ENCODE data around the gene GRK3.

Gene GRK3

GRCh38 chr22:25762147-25762546 is 197.7 kb downstream of the GRK3 start:
- peaks cover 1% of the 10 kb centered on the region for H3K27me3 Mint-ChIP-seq
- H3K27ac Mint-ChIP-seq, result no peak overlapping the region

GRCh38 chr22:25763239-25763777 is 198.8 kb downstream of the GRK3 start:
- Mint-ChIP-seq H3K4me1 (no peaks in the 10 kb centered on the region), H3K4me3 (no peak overlapping the region), H3K9me3 (peaks cover 7% of the 10 kb centered on the region), H3K27me3 (peaks cover 1% of the 10 kb centered on the region), H3K27ac (no peak overlapping the region), H3K36me3 (no peaks in the 10 kb centered on the region)

More at GRCh38 chr22:25762147-25762546, 197.7 kb downstream of the GRK3 start:
- Mint-ChIP-seq H3K36me3 (no peaks in the 10 kb centered on the region), H3K9me3 (peaks cover 7% of the 10 kb centered on the region), H3K4me1 (no peaks in the 10 kb centered on the region), H3K4me3 (no peak overlapping the region)

GRCh38 chr22:25764270-25765015 is 200.0 kb downstream of the GRK3 start:
- no peak overlapping the region for H3K27ac Mint-ChIP-seq
- no peaks in the 10 kb centered on the region for H3K4me1 Mint-ChIP-seq
- no peaks in the 10 kb centered on the region for H3K36me3 Mint-ChIP-seq
- H3K4me3 Mint-ChIP-seq, result no peak overlapping the region
- H3K9me3 Mint-ChIP-seq, result peaks cover 7% of the 10 kb centered on the region
- peaks cover 1% of the 10 kb centered on the region for H3K27me3 Mint-ChIP-seq

- H3K27me3 Mint-ChIP-seq, result peaks cover 1% of the 10 kb centered on the region
- H3K36me3 Mint-ChIP-seq, result no peaks in the 10 kb centered on the region
- no peak overlapping the region for H3K4me3 Mint-ChIP-seq
- H3K9me3 Mint-ChIP-seq, result peaks cover 7% of the 10 kb centered on the region
- H3K4me1 Mint-ChIP-seq, result no peaks in the 10 kb centered on the region
- no peak overlapping the region for H3K27ac Mint-ChIP-seq
Observed at GRCh38 chr22:25765016-25765367, 200.5 kb downstream of the GRK3 start.

- Mint-ChIP-seq H3K36me3 (no peaks in the 10 kb centered on the region), H3K4me3 (no peak overlapping the region), H3K27ac (no peak overlapping the region), H3K9me3 (peaks cover 7% of the 10 kb centered on the region), H3K4me1 (no peaks in the 10 kb centered on the region), H3K27me3 (peaks cover 1% of the 10 kb centered on the region)
Observed at GRCh38 chr22:25765801-25766200, 201.3 kb downstream of the GRK3 start.

GRCh38 chr22:25766418-25766817 is 201.9 kb downstream of the GRK3 start:
- Mint-ChIP-seq H3K27ac (no peak overlapping the region), H3K36me3 (no peaks in the 10 kb centered on the region), H3K4me1 (no peaks in the 10 kb centered on the region), H3K9me3 (peaks cover 7% of the 10 kb centered on the region), H3K27me3 (peaks cover 1% of the 10 kb centered on the region), H3K4me3 (no peak overlapping the region)

- Mint-ChIP-seq H3K27me3 (peaks cover 4% of the 10 kb centered on the region), H3K4me3 (no peak overlapping the region), H3K36me3 (no peaks in the 10 kb centered on the region), H3K27ac (no peak overlapping the region), H3K9me3 (peaks cover 7% of the 10 kb centered on the region), H3K4me1 (peaks cover 5% of the 10 kb centered on the region)
Observed at GRCh38 chr22:25770333-25770732, 205.9 kb downstream of the GRK3 start.

GRCh38 chr22:25772288-25772687 is 207.8 kb downstream of the GRK3 start:
- no peak overlapping the region for H3K4me3 Mint-ChIP-seq
- no peaks in the 10 kb centered on the region for H3K9me3 Mint-ChIP-seq
- H3K27me3 Mint-ChIP-seq, result peaks cover 4% of the 10 kb centered on the region
- no peak overlapping the region for H3K27ac Mint-ChIP-seq
- no peaks in the 10 kb centered on the region for H3K36me3 Mint-ChIP-seq
- peaks cover 5% of the 10 kb centered on the region for H3K4me1 Mint-ChIP-seq

GRCh38 chr22:25774575-25775026 is 210.1 kb downstream of the GRK3 start:
- Mint-ChIP-seq H3K4me3 (no peak overlapping the region), H3K27ac (no peak overlapping the region), H3K36me3 (no peaks in the 10 kb centered on the region), H3K27me3 (peaks cover 4% of the 10 kb centered on the region), H3K4me1 (peaks cover 5% of the 10 kb centered on the region), H3K9me3 (no peaks in the 10 kb centered on the region)

GRCh38 chr22:25775531-25775930 is 211.1 kb downstream of the GRK3 start:
- Mint-ChIP-seq H3K4me1 (peaks cover 5% of the 10 kb centered on the region), H3K27ac (no peak overlapping the region)

GRCh38 chr22:25777411-25777810 is 212.9 kb downstream of the GRK3 start:
- peaks cover 4% of the 10 kb centered on the region for H3K27me3 Mint-ChIP-seq
- no peak overlapping the region for H3K4me3 Mint-ChIP-seq
- H3K36me3 Mint-ChIP-seq, result no peaks in the 10 kb centered on the region
- no peak overlapping the region for H3K27ac Mint-ChIP-seq
- H3K9me3 Mint-ChIP-seq, result no peaks in the 10 kb centered on the region
- H3K4me1 Mint-ChIP-seq, result peaks cover 5% of the 10 kb centered on the region

More at GRCh38 chr22:25775531-25775930, 211.1 kb downstream of the GRK3 start:
- Mint-ChIP-seq H3K27me3 (peaks cover 4% of the 10 kb centered on the region), H3K4me3 (no peak overlapping the region), H3K9me3 (no peaks in the 10 kb centered on the region), H3K36me3 (no peaks in the 10 kb centered on the region)

GRCh38 chr22:25777870-25778269 is 213.4 kb downstream of the GRK3 start:
- Mint-ChIP-seq H3K4me1 (peaks cover 3% of the 10 kb centered on the region), H3K36me3 (no peaks in the 10 kb centered on the region), H3K27ac (no peak overlapping the region), H3K27me3 (peaks cover 3% of the 10 kb centered on the region), H3K4me3 (no peak overlapping the region), H3K9me3 (no peaks in the 10 kb centered on the region)

All from activated naive CD4-positive, alpha-beta T cell treated with anti-CD3 and anti-CD28 coated beads, Interleukin-2, amount 50 U/mL, for 24 hours (primary cell).